Neural cell (in vitro differentiated cells): ENCODE measurements around the gene CCDC182. TPM values are rescaled to one million over a fixed set of nuclear protein-coding genes. Genes with fewer than 3 reads are reported as not detected.

Experiments used
- H2AFZ ChIP-seq: fragments of 200-600, 300-800 bp; sonication (generic), shearing (Covaris generic); 2 replicates; pipeline ENCODE4 v1.6.0; 2014; ENCODE audit warnings: low read depth, mild to moderate bottlenecking, antibody characterized with exemption, low read length, moderate library complexity
- H3F3A ChIP-seq: fragments of 200-600 bp; shearing (Covaris generic); 2 replicates; pipeline ENCODE4 v1.6.1; 2016; ENCODE audit warnings: mild to moderate bottlenecking, moderate library complexity, mixed read lengths, antibody characterized with exemption, low read length; ENCODE audit not compliant: insufficient read depth, poor library complexity, severe bottlenecking
- H3K27ac ChIP-seq: fragments of 200-600, 300-800 bp; sonication (generic), shearing (Covaris generic); 2 replicates; pipeline ENCODE4 v1.5.1; 2014; ENCODE audit warnings: mild to moderate bottlenecking, low read length, moderate library complexity
- H3K27me3 ChIP-seq: fragments of 300-800, 200-600 bp; sonication (generic), shearing (Covaris generic); 2 replicates; pipeline ENCODE4 v1.6.0; 2014; ENCODE audit warnings: mild to moderate bottlenecking, low read depth, low read length, moderate library complexity; ENCODE audit not compliant: insufficient read depth
- H3K36me3 ChIP-seq: fragments of 300-800, 200-600 bp; sonication (generic), shearing (Covaris generic); 2 replicates; pipeline ENCODE4 v1.5.1; 2014; ENCODE audit warnings: mild to moderate bottlenecking, antibody characterized with exemption, low read length, moderate library complexity; ENCODE audit not compliant: insufficient read depth
- H3K4me2 ChIP-seq: fragments of 300-800, 200-600 bp; sonication (generic), shearing (Covaris generic); 2 replicates; pipeline ENCODE4 v1.6.0; 2014; ENCODE audit warnings: mild to moderate bottlenecking, low read length
- H3K4me3 ChIP-seq: fragments of 300-800, 200-600 bp; sonication (generic), shearing (Covaris generic); 2 replicates; pipeline ENCODE4 v1.5.1; 2014; ENCODE audit warnings: mild to moderate bottlenecking, low read length, moderate library complexity
- H3K79me2 ChIP-seq: fragments of 200-600 bp; shearing (Covaris generic); replicated peaks from 2 replicates; pipeline ENCODE4 v1.6.0; 2014; ENCODE audit warnings: mild to moderate bottlenecking, low read length, moderate library complexity; ENCODE audit not compliant: insufficient read depth
- H3K9ac ChIP-seq: fragments of 300-800, 200-600 bp; sonication (generic), shearing (Covaris generic); 2 replicates; pipeline ENCODE4 v1.6.1; 2016; ENCODE audit warnings: mild to moderate bottlenecking, low read length, mixed read lengths
- H3K9me2 ChIP-seq: fragments of 200-600 bp; shearing (Covaris generic); 2 replicates; pipeline ENCODE4 v1.6.1; 2016; ENCODE audit warnings: mild to moderate bottlenecking, low read length, mixed read lengths; ENCODE audit not compliant: insufficient read depth
- H3K9me3 ChIP-seq: fragments of 200-600, 300-800 bp; sonication (generic), shearing (Covaris generic); 2 replicates; pipeline ENCODE4 v1.6.1; 2016; ENCODE audit warnings: mild to moderate bottlenecking, mixed run types, low read length, moderate library complexity, mixed read lengths
- H4K20me1 ChIP-seq: fragments of 200-600 bp; shearing (Covaris generic); 2 replicates; pipeline ENCODE4 v1.6.1; 2016; ENCODE audit warnings: mild to moderate bottlenecking, mixed run types; ENCODE audit not compliant: insufficient read depth
- EP300 ChIP-seq: fragments of 450-650 bp; conservative IDR thresholded peaks from 2 replicates; pipeline ENCODE4 v1.6.1; 2014; ENCODE audit warnings: antibody characterized with exemption, mild to moderate bottlenecking, moderate library complexity; ENCODE audit not compliant: poor library complexity, severe bottlenecking
- EZH2 ChIP-seq: fragments of 200-600, 300-800 bp; shearing (Covaris generic), sonication (generic); IDR thresholded peaks from 2 replicates; pipeline ENCODE4 v1.6.1; 2014; ENCODE audit warnings: antibody characterized with exemption, low read length, borderline replicate concordance, mild to moderate bottlenecking; ENCODE audit not compliant: insufficient read depth, poor library complexity, severe bottlenecking
- MXI1 ChIP-seq: fragments of 450-650 bp; conservative IDR thresholded peaks from 2 replicates; pipeline ENCODE4 v1.6.1; 2014; ENCODE audit warnings: antibody characterized with exemption, mild to moderate bottlenecking; ENCODE audit not compliant: poor library complexity, severe bottlenecking
- POLR2AphosphoS5 ChIP-seq: IDR thresholded peaks from 2 replicates; pipeline ENCODE4 v1.6.1; 2012
- RAD21 ChIP-seq: fragments of 450-650 bp; conservative IDR thresholded peaks from 2 replicates; pipeline ENCODE4 v1.6.1; 2014; ENCODE audit warnings: antibody characterized with exemption, mild to moderate bottlenecking, moderate library complexity
- REST ChIP-seq: IDR thresholded peaks from 2 replicates; pipeline ENCODE4 v1.6.1; 2012; ENCODE audit warnings: borderline replicate concordance
- SMC3 ChIP-seq: fragments of 450-650 bp; conservative IDR thresholded peaks from 2 replicates; pipeline ENCODE4 v1.6.1; 2014; ENCODE audit warnings: antibody characterized with exemption, mild to moderate bottlenecking, moderate library complexity; ENCODE audit not compliant: poor library complexity
- TAF1 ChIP-seq: IDR thresholded peaks from 2 replicates; pipeline ENCODE4 v1.6.1; 2012; ENCODE audit warnings: low read depth
- polyA plus RNA-seq: library from polyadenylated mRNA; depleted of rRNA; stranded (reverse); fragments of >200 nt; gene quantifications from 2 replicates; pipeline ENCODE4 v1.2.3, GENCODE V29; 2014
- TF ChIP-seq, protein P1 (sequence below): fragments of 450-650 bp; IDR thresholded peaks from 2 replicates; pipeline ENCODE4 v1.5.1; 2014; ENCODE audit warnings: antibody characterized with exemption, mild to moderate bottlenecking, moderate library complexity; ENCODE audit not compliant: poor library complexity, severe bottlenecking

CCDC182 gene
- polyA plus RNA-seq, 1 donor from 2014 or later, result not detected

DNA sequence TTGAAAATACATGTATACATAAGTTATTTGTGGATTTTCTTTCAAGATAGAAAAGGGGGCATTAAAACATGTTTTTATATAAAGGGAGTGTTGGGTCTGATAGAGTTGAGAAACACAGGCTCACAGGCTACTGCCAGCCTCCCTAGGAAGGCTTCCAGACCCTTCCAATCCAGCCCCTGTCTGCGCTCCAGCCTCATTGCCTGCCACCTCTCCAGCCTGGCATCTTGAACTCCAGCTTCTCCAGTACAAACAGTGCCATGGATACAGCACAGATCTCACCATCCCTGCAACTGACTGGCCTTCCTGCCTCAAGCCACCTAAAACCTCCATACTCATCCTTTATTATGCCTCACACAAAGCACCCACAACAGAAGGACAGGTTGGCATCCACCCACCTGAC, 40.7 kb downstream of the CCDC182 start:
- Histone ChIP-seq H3K4me2 (no peak overlapping the region), H3K9ac (no peak overlapping the region), H3K79me2 (no peaks in the 10 kb centered on the region), H3K36me3 (no peaks in the 10 kb centered on the region), H3K9me2 (no peaks in the 10 kb centered on the region), H3K27me3 (no peaks in the 10 kb centered on the region), H3K27ac (no peak overlapping the region), H2AFZ (no peak overlapping the region), H3K9me3 (no peaks in the 10 kb centered on the region), H3F3A (no peaks in the 10 kb centered on the region), H3K4me3 (no peak overlapping the region), H4K20me1 (no peaks in the 10 kb centered on the region)
- TF ChIP-seq REST, result no peak
- TF ChIP-seq POLR2AphosphoS5, result no peak
- TF ChIP-seq, protein P1, sequence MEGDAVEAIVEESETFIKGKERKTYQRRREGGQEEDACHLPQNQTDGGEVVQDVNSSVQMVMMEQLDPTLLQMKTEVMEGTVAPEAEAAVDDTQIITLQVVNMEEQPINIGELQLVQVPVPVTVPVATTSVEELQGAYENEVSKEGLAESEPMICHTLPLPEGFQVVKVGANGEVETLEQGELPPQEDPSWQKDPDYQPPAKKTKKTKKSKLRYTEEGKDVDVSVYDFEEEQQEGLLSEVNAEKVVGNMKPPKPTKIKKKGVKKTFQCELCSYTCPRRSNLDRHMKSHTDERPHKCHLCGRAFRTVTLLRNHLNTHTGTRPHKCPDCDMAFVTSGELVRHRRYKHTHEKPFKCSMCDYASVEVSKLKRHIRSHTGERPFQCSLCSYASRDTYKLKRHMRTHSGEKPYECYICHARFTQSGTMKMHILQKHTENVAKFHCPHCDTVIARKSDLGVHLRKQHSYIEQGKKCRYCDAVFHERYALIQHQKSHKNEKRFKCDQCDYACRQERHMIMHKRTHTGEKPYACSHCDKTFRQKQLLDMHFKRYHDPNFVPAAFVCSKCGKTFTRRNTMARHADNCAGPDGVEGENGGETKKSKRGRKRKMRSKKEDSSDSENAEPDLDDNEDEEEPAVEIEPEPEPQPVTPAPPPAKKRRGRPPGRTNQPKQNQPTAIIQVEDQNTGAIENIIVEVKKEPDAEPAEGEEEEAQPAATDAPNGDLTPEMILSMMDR, result no peak
- TF ChIP-seq MXI1, result no peak
- no peak for TF ChIP-seq EP300
- TF ChIP-seq RAD21, result no peak
- no peak for TF ChIP-seq EZH2
- TF ChIP-seq TAF1, result no peak
- TF ChIP-seq SMC3, result no peak

GRCh38 chr17:57703273-57703672, 41.8 kb downstream of the CCDC182 start:
- H3K9me3 ChIP-seq, result no peaks in the 10 kb centered on the region
- H3K27ac ChIP-seq, result no peak overlapping the region
- H3F3A ChIP-seq, result no peaks in the 10 kb centered on the region
- H3K4me3 ChIP-seq, result no peak overlapping the region
- no peaks in the 10 kb centered on the region for H3K9me2 ChIP-seq
- H3K36me3 ChIP-seq, result no peaks in the 10 kb centered on the region
- TF ChIP-seq REST, result no peak
- no peak for TF ChIP-seq EZH2
- TF ChIP-seq, protein P1, result no peak
- no peak for TF ChIP-seq RAD21
- TF ChIP-seq SMC3, result no peak
- H3K4me2 ChIP-seq, result no peak overlapping the region
- no peaks in the 10 kb centered on the region for H3K27me3 ChIP-seq
- no peak overlapping the region for H3K9ac ChIP-seq
- no peak overlapping the region for H2AFZ ChIP-seq
- no peaks in the 10 kb centered on the region for H4K20me1 ChIP-seq
- H3K79me2 ChIP-seq, result no peaks in the 10 kb centered on the region
